Muscle layer of colon (tissue), 2 donors: Measurements from ENCODE around the gene ADCY9.
A peak's percentile ranks its signal among the peaks of the same experiment; 100 is the strongest.
"Not testable (repeated sequence)": the region's sequence is repeated elsewhere in the genome, so short reads cannot be mapped to it uniquely, and the experiment has no call there.

Experiments
- H3K27ac ChIP-seq: one replicate; pipeline ENCODE4 v1.7.0; 2013; ENCODE audit warnings: low read depth, mild to moderate bottlenecking, low read length, moderate library complexity
- H3K27me3 ChIP-seq, 2 donors: one replicate each; pipeline ENCODE4 v1.7.0; 2013; ENCODE audit warnings: low read length in 2 of 2, mild to moderate bottlenecking in 2 of 2; ENCODE audit not compliant: insufficient read depth in 2 of 2, control insufficient read depth in 1 of 2
- H3K36me3 ChIP-seq: one replicate; pipeline ENCODE4 v1.7.0; 2013; ENCODE audit warnings: mild to moderate bottlenecking, low read length; ENCODE audit not compliant: insufficient read depth
- H3K4me1 ChIP-seq: one replicate; pipeline ENCODE4 v1.7.0; 2013; ENCODE audit warnings: mild to moderate bottlenecking, low read length; ENCODE audit not compliant: insufficient read depth
- H3K4me3 ChIP-seq, 2 donors: one replicate each; pipeline ENCODE4 v1.7.0; 2013; ENCODE audit warnings: low read length in 2 of 2, low read depth in 1 of 2, mild to moderate bottlenecking in 1 of 2, moderate library complexity in 1 of 2
- H3K9ac ChIP-seq: one replicate; pipeline ENCODE4 v1.7.0; 2013; ENCODE audit warnings: low read length
- H3K9me3 ChIP-seq: one replicate; pipeline ENCODE4 v1.7.0; 2013; ENCODE audit warnings: mild to moderate bottlenecking, low read length
- donor health status: abdominal sarcoma.
- donor health status: Adenocarcinoma of cecum.

ADCY9 gene

DNA sequence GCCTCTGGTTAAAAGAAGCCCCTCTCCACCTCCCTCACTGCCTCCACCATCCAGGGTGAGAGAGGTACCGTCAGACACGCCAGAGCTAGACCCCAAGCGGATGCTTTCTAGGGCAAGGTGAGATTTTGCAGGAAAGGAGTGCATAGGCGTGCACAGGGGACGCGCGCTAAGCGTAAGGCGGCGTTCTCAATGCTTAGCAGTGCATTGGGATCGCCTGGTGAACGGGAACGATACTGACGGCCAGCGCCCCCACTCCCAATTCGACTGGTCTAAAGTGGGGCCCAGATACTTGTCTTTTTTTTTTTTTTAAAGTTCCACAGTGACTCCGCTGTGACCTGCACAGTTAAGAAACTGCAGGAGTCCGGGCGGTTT, 177.8 kb downstream of the ADCY9 start:
- H3K9me3 ChIP-seq = no peaks in the 10 kb centered on the region
- H3K27ac ChIP-seq = no peak overlapping the region
- H3K36me3 ChIP-seq = no peaks in the 10 kb centered on the region
- H3K9ac ChIP-seq = no peak overlapping the region
- H3K4me1 ChIP-seq = peaks cover 11% of the 10 kb centered on the region
- H3K4me3 ChIP-seq = peak overlapping the region; percentile 76 to 86
- H3K27me3 ChIP-seq = no peaks in the 10 kb centered on the region

DNA sequence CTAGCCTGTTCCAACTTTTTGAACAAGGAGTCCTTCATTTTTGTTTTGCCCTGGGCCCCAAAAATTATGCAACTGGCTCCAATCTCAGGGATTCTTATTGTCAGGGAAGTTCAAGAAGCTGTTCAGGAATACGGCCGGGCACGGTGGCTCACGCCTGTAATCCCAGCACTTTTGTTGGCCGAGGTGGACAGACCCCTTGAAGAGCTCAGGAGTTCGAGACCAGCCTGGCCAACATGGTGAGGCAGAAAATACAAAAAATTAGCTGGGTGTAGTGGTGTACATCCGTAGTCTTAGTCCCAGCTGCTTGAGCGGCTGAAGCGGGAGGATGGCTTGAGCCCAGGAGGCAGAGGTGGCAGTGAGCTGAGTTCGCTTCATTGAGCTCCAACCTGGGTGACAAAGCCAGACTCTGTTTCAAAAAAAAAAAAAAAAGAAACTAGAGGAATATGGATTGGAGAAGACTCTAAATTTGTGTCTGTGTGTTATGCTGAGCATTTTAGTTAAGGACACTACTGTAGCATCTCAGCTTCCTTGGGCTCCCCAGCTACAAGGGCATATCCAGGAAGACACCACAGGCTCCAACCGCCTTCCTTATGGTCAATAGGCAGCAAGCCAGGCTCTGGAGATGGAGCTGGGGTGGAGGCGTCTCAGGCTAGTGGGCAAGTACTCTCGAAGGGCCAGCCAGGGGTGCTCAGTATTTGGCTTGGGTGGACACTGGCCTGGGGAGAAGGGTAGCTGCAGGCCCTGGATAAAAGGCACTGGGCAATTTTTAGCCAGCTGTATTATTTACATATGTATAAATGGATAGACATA, 179.0 kb downstream of the ADCY9 start:
- Histone ChIP-seq H3K9me3 (no peaks in the 10 kb centered on the region), H3K27me3 (no peaks in the 10 kb centered on the region), H3K4me1 (peaks cover 11% of the 10 kb centered on the region), H3K36me3 (no peaks in the 10 kb centered on the region), H3K9ac (no peak overlapping the region), H3K4me3 (no peak overlapping the region), H3K27ac (no peak overlapping the region)

DNA sequence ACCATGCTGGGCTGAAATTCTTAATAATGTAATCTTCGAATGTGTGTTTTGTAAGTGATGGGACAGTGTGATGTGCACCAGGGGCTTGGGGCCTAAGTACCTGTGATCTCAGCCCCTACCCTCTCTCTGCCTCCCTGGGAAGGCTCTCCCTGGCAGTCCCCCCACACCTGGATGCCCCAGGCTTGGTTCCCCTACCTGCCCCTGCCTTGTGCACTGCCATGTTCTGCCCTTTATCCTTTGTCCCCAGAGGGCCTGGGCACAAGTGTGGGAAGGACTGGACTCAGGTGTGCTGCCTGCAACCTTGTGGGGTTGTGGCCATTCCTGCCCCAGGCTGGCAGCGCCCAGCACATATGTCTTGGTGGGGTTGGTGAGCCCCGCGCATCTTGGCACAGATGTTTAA, 180.3 kb downstream of the ADCY9 start:
- Histone ChIP-seq H3K4me1 (peaks cover 11% of the 10 kb centered on the region), H3K36me3 (no peaks in the 10 kb centered on the region), H3K4me3 (no peak overlapping the region), H3K9ac (no peak overlapping the region), H3K27ac (no peak overlapping the region), H3K27me3 (no peaks in the 10 kb centered on the region), H3K9me3 (no peaks in the 10 kb centered on the region)

DNA sequence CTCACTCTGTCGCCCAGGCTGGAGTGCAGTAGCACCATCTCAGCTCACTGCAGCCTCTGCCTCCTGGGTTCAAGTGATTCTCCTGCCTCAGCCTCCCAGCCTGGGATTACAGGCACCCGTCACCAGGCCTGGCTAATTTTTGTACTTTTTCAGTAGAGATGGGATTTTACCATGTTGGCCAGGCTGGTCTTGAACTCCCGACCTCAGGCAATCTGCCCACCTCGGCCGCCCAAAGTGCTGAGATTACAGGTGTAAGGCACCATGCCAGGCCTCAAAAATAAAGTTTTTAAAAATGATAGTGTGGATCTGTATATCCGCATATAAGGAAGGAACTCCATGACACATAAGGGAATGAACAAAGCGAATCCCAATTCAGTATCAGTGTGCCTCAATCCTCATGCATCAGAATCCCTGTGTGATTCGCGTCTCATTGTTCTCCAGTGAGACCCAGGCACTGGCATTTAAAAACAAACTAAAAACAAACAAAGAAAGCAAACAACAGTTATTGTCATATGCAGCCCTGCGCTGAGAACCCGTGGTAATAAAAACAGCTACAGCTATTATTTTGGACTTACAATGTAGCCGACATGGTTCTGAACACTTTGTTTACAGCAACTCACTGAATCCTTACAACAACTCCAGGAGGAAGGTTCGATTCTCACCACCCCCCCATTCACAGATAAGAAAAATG, 181.6 kb downstream of the ADCY9 start:
- Histone ChIP-seq H3K27me3 (no peaks in the 10 kb centered on the region), H3K4me1 (peaks cover 11% of the 10 kb centered on the region), H3K9ac (no peak overlapping the region), H3K4me3 (no peak overlapping the region), H3K9me3 (no peaks in the 10 kb centered on the region), H3K36me3 (no peaks in the 10 kb centered on the region), H3K27ac (no peak overlapping the region)

DNA sequence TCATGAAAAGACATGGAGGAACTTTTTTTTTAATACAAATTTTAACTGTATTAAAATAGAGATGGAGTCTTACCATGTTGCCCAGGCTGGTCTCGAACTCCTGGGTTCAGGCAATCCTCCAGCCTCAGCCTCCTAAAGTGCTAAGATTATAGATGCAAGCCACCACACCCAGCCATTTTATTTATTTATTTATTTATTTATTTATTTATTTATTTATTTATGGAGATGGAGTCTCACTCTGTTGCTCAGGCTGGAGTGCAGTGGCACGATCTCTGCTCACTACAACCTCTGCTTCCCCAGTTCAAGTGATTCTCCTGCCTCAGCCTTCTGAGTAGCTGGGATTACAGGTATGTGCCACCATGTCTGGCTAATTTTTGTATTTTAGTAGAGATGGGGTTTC, 189.1 kb downstream of the ADCY9 start:
- H3K4me1 ChIP-seq, H3K9ac ChIP-seq, H3K27ac ChIP-seq, H3K9me3 ChIP-seq, H3K27me3 ChIP-seq, H3K36me3 ChIP-seq, H3K4me3 ChIP-seq: not testable (repeated sequence)

DNA sequence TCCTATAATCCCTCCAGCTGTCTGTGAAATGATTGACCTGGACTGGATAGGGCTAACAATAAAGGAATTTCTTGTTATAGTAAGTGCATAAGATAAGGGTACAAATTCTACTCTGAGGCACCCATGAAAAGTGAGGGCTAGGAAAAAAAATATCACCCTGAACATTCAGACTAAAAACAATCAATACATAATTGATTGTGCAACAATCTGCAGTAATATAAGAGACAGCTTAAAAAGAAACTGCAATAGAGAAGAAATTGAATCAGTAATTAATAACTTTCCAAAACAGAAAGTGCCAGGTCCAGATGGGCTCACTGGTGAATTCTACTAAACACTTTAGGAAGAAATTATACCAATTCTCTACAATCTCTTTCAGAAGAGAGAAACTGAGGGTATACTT, 191.5 kb downstream of the ADCY9 start:
- Histone ChIP-seq H3K36me3 (no peaks in the 10 kb centered on the region), H3K4me3 (no peak overlapping the region), H3K27me3 (no peaks in the 10 kb centered on the region), H3K27ac (no peak overlapping the region), H3K9me3 (no peaks in the 10 kb centered on the region), H3K4me1 (no peaks in the 10 kb centered on the region), H3K9ac (no peak overlapping the region)

DNA sequence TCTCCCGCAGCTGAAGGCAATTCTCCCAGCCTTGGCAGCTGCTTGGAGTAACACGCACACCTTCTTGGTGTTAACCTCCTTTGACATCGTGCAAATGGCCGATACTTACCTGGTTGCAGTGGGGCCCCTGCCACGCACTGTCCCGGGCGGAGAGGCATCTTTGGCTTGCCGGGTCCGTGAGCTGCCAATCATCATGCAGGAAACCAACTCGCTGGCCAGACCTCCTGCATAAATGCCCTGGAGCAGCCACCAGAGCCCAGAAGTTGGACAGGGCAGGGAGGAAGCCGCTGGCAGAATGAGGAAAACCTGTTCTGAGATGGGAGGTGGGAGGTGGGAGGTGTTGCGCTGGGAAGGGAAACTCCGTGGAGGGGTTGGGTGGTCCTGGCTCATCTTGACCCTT, 194.0 kb downstream of the ADCY9 start:
- Histone ChIP-seq H3K27me3 (no peaks in the 10 kb centered on the region), H3K4me3 (no peak overlapping the region), H3K27ac (no peak overlapping the region), H3K4me1 (no peaks in the 10 kb centered on the region), H3K9me3 (no peaks in the 10 kb centered on the region), H3K9ac (no peak overlapping the region), H3K36me3 (no peaks in the 10 kb centered on the region)

DNA sequence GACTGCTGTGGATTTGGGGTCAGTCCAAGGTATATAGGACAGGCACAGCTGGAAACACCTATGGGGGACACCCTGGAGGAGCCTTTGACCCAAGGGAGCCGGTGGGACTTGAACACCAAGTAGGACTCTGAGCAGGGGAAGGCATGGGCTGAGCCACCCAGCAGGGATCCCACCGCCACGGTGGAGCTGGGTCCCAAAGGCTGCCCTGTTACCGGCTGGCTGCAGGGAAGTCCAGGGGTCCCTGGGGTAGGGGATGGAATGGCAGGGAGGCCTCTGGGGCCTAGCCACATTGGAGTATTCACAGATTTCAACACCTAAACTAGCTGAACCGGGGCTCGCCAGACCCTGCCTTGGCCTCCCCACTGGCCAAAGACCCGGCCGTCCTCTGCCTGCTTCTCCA, 196.0 kb downstream of the ADCY9 start:
- Histone ChIP-seq H3K9ac (no peak overlapping the region), H3K4me1 (no peaks in the 10 kb centered on the region), H3K27ac (no peak overlapping the region), H3K4me3 (no peak overlapping the region), H3K36me3 (no peaks in the 10 kb centered on the region), H3K9me3 (no peaks in the 10 kb centered on the region), H3K27me3 (no peaks in the 10 kb centered on the region)

DNA sequence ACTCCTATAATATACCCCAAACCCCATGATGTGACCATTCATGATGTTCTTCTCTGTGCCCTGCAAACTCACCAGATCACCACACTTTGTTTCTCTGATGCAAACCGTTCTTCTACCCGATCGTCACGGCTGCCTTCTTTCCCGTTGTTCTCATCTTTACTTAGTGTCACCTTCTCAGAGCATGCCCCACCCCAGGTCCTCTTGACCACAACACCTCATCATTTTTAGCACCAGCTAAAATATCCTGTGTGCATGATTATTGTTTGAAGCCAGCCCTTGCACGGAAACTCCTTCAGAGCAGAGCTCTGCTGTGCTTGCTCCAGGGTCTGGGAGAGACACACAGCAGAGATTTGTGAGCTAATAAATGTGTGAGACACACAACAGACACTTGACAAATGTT, 196.8 kb downstream of the ADCY9 start:
- H3K4me3 ChIP-seq = no peak overlapping the region
- no peaks in the 10 kb centered on the region for H3K36me3 ChIP-seq
- H3K9ac ChIP-seq = no peak overlapping the region
- no peak overlapping the region for H3K27ac ChIP-seq
- no peaks in the 10 kb centered on the region for H3K9me3 ChIP-seq
- no peaks in the 10 kb centered on the region for H3K4me1 ChIP-seq
- no peaks in the 10 kb centered on the region for H3K27me3 ChIP-seq

DNA sequence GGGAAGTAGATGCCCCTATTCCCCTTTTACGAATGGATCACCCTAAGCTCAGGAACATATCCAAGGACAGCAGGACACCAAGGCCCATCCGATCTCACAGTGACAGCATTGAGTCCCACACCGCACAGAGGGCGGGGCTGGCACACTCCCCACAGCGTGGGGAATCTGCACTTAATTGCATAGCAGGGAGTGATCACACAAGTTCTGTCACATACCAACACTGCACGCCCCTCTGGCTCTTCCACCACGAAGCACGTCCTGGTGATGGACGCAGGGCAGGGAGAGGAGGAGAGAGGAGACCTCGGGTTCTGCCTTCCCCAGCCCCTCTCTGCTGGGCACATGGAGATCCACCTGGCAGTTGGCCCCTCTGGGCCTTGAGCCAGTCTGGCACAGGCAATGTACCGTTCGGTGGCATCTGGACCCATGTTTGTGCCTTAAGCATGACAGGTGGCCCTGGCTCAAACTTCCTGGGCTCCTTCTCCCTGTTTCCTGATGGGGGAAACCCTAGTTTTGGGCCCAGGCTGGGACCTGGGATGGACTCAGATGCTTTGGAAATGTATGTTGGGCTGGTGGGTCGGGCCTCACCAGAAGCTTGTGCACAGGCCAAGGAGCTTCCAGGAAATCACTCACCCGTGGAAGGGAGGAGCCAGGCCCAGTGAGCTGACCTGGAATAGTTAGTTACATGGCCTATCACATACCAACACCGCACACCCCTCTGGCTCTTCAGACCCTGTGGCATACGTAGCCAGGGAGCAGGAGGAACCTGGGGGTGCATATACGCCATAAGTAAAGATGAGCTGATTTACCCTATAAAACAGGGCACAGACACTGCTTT, 200.6 kb downstream of the ADCY9 start:
- Histone ChIP-seq H3K9me3 (no peaks in the 10 kb centered on the region), H3K36me3 (no peaks in the 10 kb centered on the region), H3K4me1 (no peaks in the 10 kb centered on the region), H3K4me3 (no peak overlapping the region), H3K9ac (no peak overlapping the region), H3K27ac (no peak overlapping the region), H3K27me3 (no peaks in the 10 kb centered on the region)

DNA sequence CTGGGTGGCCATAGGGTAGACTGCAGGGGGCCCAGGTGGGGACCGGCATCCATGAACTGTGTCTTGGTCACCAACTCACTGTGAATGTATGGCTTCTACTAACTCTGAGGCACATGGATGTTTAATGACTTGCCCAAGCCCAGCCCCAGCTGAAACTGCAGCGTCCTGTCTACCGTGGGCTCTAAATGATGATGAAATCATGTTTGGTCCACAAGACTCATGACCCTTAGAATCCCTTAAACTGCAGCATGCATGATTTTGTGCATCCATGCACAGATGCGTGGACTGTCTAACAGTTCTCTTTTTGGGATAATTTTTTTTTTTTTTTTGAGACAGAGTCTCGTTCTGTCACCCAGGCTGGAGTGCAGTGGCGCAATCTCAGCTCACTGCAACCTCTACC, 203.3 kb downstream of the ADCY9 start:
- no peaks in the 10 kb centered on the region for H3K27me3 ChIP-seq
- H3K4me3 ChIP-seq = no peak overlapping the region
- H3K9me3 ChIP-seq = no peaks in the 10 kb centered on the region
- no peak overlapping the region for H3K9ac ChIP-seq
- H3K4me1 ChIP-seq = no peaks in the 10 kb centered on the region
- H3K27ac ChIP-seq = no peak overlapping the region
- H3K36me3 ChIP-seq = no peaks in the 10 kb centered on the region
